IPS-18c (cell line): ENCODE measurements around the gene SMARCA2.

Experiments
- H3K4me3 ChIP-seq: 2 replicates; pipeline ENCODE4 v1.7.0; 2013; ENCODE audit warnings: low read depth, mild to moderate bottlenecking, low read length, moderate library complexity; ENCODE audit not compliant: insufficient read depth
- H3K9me3 ChIP-seq: one replicate; pipeline ENCODE4 v1.6.1; 2013; ENCODE audit warnings: mild to moderate bottlenecking, low read length, moderate library complexity; ENCODE audit not compliant: control insufficient read depth, insufficient read depth

Gene SMARCA2

DNA sequence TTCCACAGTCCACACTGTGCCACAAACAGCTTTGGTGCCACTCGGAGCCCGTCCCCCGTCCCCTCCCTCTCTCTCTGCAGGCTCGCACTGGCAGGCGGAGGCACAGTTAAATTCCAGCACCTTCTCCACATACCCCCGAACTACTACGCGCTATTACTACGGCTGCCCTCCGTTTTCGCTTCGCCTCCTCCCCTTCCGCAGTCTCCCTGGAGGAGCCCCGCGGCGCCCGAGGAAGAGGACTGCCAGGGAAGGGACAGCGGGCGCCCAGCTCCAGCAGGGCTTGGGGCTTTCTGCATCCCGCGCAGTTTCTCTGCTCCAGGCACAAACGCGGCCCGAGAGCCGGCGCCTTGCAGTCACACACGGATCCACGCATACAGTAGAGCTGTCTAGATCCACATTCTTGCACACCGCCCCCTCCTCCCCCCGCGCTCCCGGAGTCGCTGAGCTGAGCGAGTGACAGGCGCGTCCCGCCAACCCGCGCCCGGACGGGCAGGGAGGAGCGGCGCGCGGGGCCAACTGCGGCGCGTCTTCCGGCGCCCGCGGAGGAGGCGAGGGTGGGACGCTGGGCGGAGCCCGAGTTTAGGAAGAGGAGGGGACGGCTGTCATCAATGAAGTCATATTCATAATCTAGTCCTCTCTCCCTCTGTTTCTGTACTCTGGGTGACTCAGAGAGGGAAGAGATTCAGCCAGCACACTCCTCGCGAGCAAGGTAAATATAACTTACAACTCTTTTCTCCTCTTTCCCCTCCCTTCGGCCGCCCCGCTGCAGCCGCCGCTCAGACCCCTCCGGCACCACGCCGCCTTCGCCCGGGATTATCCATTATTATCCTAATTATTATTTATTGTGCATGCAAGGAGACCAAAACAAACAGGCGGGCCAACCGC lies at the start of gene SMARCA2:
Gene SMARCA2, plus strand, starts transcription at position 652 of the 885 bp plus-strand sequence. CDS start 13,676 bp downstream, outside the sequence.
- H3K9me3 ChIP-seq, result peaks cover 2% of the 10 kb centered on the region
- peak within 1 kb of the TSS; percentile 94 for H3K4me3 ChIP-seq

DNA sequence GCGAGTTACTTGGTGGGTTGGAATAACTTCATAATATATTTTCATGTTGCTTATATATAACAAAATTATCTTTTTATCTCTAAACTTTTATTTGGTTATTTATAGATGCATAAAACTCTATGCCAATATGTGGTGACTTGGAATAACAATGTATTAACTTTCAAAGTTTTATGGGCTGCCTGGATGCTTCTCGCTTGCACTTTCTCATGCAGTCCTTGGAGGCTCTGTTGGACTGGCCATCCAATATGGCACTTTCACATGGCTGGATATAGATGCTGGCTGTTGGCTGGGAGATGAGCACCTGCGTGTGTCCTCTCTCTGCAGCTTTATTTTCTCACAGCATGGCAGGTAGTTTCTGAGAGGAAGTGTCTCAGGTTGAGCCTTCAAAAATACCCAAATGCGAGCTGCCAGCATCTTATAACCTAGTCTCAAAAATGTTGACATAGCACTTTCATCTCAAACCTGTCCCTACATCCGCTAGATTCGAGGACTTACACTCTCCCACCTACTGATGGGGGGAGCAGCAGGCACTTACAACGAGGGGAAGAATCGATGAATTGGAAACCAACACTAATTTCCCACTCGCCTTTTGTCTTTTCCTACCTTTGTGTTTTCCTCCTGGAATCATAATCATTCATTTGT lies 48.3 kb upstream of the SMARCA2 start:
- peaks cover under 1% of the 10 kb centered on the region for H3K9me3 ChIP-seq

DNA sequence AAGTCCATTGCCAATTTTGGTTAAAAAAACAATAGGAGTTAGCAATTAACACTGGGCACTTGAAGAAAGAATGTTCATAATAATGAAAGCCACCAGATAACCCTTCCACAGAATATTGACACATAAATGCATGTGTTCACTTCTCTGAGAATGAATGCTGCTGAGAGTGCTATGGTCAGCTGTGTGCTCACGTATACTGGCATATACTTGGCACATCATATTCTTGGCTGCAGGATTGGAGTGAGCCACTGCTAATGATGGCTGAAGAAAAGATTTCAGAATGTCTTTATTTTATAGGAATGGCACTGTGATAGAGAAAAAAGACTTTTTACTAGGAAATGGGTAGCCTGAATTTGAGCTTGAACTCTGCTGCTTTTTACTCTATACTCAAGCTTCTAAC lies 46.0 kb upstream of the SMARCA2 start:
- no peak overlapping the region for H3K4me3 ChIP-seq
- peaks cover 9% of the 10 kb centered on the region for H3K9me3 ChIP-seq

More for the DNA sequence above, 48.3 kb upstream of the SMARCA2 start:
- no peak overlapping the region for H3K4me3 ChIP-seq

DNA sequence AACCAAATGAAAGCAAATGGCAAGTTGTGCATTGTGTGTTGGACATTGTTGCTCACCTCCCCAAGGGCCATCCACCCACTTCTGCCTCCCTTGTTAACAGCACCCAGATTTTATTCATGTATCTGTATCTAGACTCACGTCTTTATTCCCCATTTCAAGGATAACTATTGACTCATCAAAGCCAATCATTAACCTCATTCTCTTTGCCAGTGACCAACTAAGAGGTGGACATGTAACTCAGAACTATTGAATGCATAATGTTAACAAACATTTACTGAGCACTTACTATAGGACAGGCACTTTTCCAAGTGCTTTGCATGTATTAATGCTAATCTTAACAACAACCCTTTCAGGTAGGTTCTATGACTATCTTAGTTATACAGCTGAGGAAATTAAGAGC lies 45.2 kb upstream of the SMARCA2 start:
- no peak overlapping the region for H3K4me3 ChIP-seq
- peaks cover 9% of the 10 kb centered on the region for H3K9me3 ChIP-seq

DNA sequence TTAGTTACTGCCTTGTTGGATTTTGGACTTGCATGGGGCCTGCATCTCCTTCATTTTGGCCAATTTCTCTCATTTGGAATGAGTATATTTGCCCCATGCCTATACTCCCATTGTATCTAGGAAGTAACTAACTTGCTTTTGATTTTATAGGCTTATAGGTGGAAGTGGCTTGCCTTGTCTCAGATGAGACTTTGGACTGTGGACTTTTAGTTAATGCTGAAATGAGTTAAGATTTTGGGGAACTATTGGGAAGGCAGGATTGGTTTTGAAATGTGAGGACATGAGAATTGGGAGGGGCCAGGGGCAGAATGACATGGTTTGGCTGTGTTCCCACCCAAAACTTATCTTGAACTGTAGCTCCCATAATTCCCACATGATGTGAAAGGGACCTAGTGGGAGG lies 42.5 kb upstream of the SMARCA2 start:
- Histone ChIP-seq H3K9me3 (peaks cover 9% of the 10 kb centered on the region), H3K4me3 (no peak overlapping the region)

DNA sequence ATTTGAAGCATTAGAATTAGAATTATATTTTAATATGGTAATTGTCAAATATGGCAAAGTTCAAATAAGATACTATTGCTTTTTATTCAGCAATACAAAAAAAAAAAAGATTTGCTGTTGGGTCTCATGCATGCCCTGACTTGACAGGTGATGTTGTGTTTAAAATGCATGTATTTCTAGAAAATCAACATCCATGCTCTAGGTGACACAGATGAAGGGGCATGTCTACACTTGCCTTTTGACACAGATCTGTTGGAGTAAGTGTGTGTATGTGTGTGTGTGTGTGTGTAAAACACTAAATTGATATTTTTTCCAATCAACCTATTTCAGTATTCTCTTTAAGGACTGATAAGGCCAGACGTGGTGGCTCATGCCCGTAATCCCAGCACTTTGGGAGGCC lies 38.1 kb upstream of the SMARCA2 start:
- no peak overlapping the region for H3K4me3 ChIP-seq
- peaks cover 6% of the 10 kb centered on the region for H3K9me3 ChIP-seq

DNA sequence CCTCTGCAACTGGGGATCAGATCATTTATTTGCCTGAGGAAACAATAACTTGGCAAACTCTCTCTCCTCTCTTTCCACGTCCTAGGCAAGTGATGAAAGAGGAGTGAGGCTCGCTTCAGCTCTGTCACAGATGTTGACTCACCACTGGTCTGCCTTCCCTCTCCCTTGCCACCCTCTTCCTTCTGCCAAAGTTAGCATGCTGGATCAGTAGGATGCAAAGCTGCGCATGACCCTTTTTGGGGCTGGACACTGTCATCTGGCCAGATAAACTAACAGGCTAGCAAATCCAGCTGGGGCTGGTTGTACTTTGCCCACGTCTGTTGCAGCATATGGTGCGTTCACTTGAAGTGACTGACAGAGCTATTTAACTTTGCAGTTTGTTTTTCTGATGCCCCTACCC lies 36.2 kb upstream of the SMARCA2 start:
- Histone ChIP-seq H3K9me3 (no peaks in the 10 kb centered on the region), H3K4me3 (no peak overlapping the region)

DNA sequence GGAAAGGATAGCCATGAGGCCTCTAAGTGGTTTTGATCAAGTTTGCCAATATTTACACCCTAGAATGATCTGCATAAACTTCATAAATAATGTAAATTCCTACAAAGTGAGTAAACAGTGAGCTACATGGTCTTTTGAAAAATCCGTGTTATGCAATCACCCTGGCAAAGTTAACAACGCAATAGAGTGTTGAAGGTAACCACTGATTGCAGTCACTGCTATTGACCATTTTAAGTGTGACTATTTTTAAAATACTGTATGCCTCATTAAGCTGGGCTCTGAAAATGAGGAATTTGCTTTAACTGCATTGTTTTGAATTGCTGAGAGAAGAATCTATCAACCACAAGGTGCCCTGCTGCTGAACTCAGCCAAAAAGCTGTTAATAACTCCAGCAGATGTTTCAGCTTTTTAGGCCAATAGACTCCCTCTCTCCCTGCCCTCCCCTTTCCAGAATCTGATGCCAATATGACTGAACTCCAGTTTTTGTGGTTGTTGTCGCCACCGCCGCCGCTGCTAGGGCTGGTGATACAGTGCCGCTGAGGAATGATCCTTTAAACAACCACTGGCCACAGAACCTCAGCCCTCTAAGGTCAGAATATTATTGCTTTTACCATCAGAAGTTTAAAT lies 35.3 kb upstream of the SMARCA2 start:
- H3K4me3 ChIP-seq, result no peak overlapping the region

DNA sequence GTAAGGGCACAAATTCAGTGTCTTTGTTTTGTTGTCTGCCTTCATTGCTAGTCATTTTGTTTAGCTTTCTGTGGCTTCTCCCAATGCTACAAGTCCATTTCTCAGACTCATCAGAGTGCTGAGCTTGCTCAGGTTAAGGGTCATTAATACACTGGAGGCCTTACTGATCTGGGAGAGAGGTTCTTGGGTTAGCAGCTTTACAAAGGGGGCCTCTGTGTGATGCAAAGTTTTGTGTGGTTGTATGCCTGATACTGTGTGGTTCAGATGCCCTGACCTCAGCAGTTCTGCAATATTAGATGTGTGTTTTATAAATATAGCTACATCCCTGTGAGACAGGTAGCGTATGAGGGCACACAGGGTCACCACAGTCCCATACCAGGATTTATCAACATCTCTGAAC lies 34.8 kb upstream of the SMARCA2 start:
- no peak overlapping the region for H3K4me3 ChIP-seq
- H3K9me3 ChIP-seq, result no peaks in the 10 kb centered on the region

More for the DNA sequence above, 35.3 kb upstream of the SMARCA2 start:
- no peaks in the 10 kb centered on the region for H3K9me3 ChIP-seq

DNA sequence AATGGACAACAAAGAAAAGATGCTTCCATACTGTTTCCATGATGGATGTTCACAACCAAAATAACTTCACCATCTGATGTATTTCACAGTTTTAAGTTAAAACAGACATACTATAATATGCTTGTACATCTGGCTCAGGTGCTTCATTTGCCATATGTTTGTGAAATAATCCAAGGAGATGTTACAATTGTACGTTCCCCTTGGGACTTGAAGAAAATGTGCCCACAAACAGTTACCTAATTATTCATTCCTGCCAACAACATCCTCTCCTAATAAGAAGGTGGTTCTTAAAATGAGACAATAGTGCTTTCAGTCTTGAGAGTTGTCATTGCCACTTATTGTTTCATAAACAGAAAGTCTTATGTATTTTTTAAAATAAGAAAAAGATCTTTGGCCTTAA lies 33.1 kb upstream of the SMARCA2 start:
- H3K4me3 ChIP-seq, result no peak overlapping the region
- H3K9me3 ChIP-seq, result no peaks in the 10 kb centered on the region

DNA sequence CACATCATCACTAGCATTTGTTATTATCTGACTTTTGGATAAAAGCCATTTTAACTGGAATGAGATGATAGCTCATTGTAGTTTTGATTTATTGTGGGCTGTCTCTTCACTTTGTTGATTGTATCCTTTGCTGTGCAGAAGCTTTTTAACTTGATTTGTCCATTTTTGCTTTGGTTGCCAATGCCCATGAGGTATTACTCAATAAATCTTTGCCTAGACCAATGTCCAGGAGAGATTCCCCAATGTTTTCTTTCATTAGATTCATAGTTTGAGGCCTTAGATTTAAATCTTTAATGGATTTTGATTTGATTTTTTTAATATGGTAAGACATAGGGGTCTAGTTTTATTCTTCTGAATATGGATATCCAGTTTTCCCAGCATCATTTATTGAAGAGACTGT lies 28.8 kb upstream of the SMARCA2 start:
- no peaks in the 10 kb centered on the region for H3K9me3 ChIP-seq
- H3K4me3 ChIP-seq, result no peak overlapping the region

DNA sequence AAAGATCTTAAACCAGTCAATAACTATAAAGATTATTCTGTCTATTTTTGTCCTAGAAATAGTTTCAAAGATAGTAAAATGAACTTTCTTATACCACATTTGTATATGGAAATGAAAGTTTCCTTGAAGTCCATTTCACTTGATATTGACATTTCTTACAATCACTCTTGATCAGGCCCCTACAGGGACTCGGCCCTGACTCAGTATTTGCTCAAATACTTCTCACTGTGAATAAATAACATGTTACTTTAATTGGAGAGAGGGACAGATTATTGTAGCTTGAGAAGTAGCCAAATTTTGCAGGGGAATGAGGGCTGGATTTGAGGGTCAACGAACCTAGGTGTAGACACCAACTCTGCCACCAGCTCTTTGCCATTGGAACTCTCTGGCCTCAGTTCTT lies 25.6 kb upstream of the SMARCA2 start:
- Histone ChIP-seq H3K9me3 (no peaks in the 10 kb centered on the region), H3K4me3 (no peak overlapping the region)

DNA sequence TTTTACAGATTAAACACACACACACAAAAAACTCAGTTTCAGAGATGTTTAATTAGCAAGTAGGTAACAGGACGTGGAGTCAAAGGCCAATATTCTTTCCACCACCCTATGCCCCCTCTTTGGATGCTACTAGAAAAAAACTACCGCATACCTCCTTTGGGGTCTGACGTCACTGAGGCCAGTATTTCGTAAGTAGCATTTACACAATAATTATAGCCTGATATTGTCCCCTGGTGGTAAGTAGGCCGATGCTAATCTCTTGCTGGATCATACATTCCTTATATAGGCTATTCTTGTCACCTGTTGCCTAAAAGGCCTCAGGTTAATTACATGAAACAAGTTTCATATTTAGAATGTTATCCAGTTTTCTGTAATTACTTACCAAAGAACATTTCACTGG lies 21.0 kb upstream of the SMARCA2 start:
- Histone ChIP-seq H3K9me3 (no peaks in the 10 kb centered on the region), H3K4me3 (no peak overlapping the region)

DNA sequence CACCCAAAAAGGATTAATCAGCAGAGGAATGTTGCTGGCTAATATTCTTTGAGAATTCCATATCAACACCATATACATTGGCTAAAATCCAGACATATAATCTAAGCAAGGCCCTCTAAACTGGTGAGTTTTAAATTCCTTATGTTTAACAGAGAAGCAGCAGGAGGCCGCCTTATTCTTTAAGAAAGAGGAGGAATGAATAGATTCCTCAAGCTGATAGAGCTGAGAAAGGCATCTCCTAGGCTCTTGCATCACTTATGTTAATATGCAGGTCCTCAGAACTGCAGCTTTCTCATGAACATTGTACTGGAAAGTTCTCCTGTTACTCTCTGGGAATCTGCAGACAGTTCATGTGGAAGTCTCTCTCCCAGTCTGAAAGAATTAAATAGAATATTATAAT lies 20.1 kb upstream of the SMARCA2 start:
- no peaks in the 10 kb centered on the region for H3K9me3 ChIP-seq
- no peak overlapping the region for H3K4me3 ChIP-seq

DNA sequence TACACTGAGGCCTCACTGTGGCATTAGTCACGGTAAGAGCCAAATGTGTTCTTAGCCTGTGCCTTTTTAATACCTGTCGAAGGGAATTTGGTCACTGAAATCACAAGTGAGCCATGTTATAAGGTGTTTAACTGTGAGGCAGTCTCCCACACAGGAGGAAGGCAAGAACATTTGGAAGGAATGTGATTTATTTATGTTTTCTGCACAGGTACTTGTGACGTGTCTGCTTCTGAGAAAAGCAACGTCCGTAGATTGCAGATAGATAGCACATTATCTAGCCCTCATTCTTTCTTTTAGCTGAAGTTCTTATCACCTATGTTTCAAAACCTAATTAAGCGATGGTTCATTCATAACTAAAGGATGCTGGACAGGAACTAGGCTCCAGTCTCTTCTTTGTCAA lies 19.0 kb upstream of the SMARCA2 start:
- Histone ChIP-seq H3K4me3 (no peak overlapping the region), H3K9me3 (no peaks in the 10 kb centered on the region)

DNA sequence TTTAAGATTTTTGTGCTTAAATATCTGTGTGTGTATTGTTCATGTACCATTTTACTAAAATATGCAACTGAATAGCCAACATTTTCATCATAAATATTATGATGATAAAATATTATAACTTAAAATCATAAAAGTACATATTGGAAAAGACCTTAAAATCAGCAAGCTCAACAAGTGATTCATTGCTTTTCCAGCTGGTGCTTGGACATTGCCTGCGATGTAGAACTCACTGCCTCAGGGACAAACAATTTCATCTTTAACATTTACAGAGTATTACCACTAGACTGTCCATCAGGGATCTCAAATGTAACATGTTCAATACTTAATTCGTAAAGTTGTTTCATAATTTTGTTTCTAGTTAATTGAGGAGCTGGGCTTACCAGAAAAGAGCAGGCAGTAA lies 17.5 kb upstream of the SMARCA2 start:
- H3K4me3 ChIP-seq, result no peak overlapping the region

DNA sequence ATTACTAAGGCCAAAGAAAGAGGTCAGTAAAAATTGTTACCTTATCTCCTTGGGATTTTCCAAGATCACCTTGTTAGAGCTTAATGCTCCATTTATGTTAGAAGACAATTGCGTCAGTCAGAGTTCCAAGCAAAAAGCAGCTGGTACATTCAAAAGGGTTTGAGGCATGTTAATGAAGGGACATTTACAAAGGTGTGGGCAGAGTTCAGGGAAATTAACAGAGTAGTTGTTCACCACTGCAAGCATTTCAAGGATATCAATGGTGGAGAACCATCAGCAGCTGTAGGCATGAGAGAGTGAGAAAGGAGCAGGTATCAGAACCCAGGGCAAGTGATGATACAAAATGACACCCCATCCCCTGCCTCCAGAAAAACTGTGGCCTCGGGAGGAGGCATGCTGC lies 17.0 kb upstream of the SMARCA2 start:
- Histone ChIP-seq H3K9me3 (no peaks in the 10 kb centered on the region), H3K4me3 (no peak overlapping the region)

More for the DNA sequence above, 17.5 kb upstream of the SMARCA2 start:
- no peaks in the 10 kb centered on the region for H3K9me3 ChIP-seq

DNA sequence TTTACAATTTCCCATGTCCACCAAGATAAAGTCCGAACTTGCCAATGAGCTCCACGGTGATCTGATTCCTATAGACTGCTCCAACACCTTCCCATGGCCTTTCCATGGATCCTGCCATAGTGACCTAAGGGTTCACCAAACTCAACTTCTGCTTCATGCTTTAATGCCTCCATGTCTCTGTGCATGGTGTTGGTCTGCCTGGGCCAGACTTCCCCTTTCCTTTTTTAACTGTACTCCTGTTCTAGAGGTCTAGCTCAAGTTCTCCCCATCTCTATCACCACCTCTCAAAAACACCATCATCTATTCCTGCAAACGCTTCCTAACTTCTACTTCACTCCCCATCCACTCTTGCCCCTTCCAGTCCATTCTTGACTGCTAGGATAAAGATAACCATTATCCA lies 14.8 kb upstream of the SMARCA2 start:
- Histone ChIP-seq H3K9me3 (no peaks in the 10 kb centered on the region), H3K4me3 (no peak overlapping the region)
